ENCODE measurements around the gene ZNRF3.

GRCh38 chr22:28894334-28894733 lies 11.0 kb downstream of the ZNRF3 start:
- TF ChIP-seq CTCF (IDR thresholded peaks at IDR 0.05) (no peak), POLR2A (IDR thresholded peaks at IDR 0.05) (no peak), POLR2AphosphoS5 (IDR thresholded peaks at IDR 0.05; ENCODE audit: insufficient read depth in 1 of 2, low read depth in 1 of 2) (peak; percentile 21 to 33)
